HG03469 (cell line): Measurements from ENCODE around the gene RNF225.
"Not testable (repeated sequence)": the region's sequence is repeated elsewhere in the genome, so short reads cannot be mapped to it uniquely, and the experiment has no call there.

Experiments used
- ATAC-seq: cut with Tn5 transposase; IDR thresholded peaks from one replicate; pipeline ENCODE4 v1.9.1; 2021; ENCODE audit warnings: mild to moderate bottlenecking, moderate library complexity, moderate number of reproducible peaks; ENCODE audit not compliant: unreplicated experiment

The RNF225 gene

DNA sequence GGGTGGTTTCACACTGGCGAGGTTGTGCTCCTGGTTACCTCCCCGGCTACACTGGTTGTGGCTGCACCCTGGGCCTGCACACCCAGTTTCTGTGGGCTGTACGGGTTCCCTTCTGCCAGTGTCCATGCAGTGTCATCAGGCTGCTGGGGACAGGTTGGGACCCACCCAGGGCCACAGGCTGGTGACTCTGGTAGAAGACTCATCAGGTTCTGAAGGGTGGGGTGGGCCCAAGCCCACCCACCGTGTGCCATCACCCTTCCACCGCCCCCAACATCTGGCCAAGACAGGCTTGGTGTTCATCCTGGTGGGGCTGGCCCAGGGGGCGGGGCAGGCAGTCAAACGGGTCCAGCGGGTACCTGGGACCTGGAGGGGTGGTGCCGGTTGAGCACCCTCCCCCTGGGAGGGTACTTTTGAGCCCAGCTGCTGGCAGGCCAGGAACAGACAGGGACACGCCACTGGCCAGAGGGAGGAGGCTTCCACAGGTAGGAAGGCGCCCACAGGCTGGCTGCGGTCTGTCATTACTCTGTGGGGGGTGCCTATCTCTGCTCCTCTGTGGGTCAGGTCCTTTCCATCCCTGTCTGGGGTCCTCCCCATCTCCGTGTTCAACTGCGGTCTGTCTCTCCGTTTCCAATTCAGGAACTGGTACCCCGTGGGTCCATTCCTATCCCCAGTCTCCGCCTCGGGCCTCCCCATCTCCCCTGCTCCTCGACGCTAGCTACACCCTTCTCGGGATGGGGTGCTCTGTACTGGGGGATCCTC is at the start of gene RNF225:
Gene RNF225, plus strand, starts transcription at position 437 of the 759 bp plus-strand sequence. CDS start 434 bp downstream, outside the sequence.
- ATAC-seq, result no peak

GRCh38 chr19:58346961-58347929 is 48.2 kb upstream of the RNF225 start:
- peak; percentile 68 for ATAC-seq

GRCh38 chr19:58348080-58348479 is 47.4 kb upstream of the RNF225 start:
- ATAC-seq, result not testable (repeated sequence)

DNA sequence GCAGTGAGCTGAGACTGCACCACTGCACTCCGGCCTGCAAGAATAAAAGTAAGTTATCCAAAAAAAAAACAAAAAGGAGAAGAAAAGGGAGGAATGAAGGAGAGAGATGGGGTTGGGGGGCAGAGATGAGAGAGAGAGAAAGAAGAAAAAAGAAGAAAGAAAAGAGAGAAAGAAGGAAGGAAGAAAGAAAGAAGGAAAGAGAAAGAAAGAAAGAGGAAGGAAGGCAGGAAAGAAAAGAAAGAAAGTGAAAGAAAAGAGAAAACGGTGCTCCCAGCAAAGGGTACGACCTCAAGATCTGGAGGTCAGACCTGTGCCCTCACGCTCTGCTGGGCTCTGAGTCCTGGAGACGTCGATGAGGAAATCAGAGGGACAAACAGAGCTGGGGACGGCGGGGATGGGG is 45.9 kb upstream of the RNF225 start:
- ATAC-seq, result no peak

- ATAC-seq, result no peak
Observed at GRCh38 chr19:58350001-58350861, 45.2 kb upstream of the RNF225 start.

DNA sequence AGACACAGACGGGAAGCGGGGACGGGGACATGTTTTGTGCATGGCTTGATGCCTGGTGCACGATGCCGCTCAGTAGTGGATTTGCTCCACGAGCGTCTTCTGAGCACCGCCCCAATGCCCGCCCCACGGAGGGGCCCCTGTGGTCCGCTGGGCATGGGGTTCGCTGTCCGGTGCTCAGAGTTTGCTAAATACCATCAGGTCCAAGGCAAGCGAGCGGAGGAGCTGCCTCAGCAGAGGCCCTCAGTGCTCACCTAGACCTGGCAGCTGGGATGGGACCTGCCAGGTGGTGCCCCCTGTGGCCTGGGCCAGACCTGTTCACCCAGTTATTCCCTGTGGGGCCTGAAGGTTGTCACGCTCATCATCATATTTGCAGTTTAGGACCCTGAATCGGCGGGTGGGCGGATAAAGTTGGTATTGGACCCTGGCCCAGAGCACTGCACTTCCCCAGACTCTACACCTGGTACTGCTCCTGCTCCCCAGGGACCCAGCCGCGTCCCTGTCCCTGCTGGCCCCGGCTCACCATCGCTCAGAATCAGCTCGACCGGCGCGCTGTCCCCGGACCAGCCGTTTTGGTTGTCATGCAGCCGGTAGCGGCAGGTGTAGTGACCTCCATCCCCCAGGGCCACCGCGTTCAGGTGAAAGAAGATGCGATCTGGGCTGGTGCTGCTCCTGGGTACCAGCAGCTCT is 44.4 kb upstream of the RNF225 start:
- no peak for ATAC-seq

DNA sequence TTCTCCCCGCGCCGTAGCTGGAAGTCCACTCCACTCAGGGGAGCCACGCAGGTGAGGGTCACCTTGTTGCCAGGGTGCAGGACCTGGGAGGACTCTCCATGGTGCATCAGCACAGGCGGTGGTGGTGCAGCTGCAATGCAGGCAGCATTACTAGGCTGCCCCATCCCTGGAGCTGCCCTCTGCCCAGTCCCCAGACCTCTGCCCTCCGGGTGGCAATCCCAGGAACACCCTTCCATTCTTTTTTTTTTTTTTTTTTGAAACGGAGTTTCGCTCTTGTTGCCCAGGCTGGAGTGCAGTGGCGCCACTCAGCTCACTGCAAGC is 43.9 kb upstream of the RNF225 start:
- no peak for ATAC-seq

DNA sequence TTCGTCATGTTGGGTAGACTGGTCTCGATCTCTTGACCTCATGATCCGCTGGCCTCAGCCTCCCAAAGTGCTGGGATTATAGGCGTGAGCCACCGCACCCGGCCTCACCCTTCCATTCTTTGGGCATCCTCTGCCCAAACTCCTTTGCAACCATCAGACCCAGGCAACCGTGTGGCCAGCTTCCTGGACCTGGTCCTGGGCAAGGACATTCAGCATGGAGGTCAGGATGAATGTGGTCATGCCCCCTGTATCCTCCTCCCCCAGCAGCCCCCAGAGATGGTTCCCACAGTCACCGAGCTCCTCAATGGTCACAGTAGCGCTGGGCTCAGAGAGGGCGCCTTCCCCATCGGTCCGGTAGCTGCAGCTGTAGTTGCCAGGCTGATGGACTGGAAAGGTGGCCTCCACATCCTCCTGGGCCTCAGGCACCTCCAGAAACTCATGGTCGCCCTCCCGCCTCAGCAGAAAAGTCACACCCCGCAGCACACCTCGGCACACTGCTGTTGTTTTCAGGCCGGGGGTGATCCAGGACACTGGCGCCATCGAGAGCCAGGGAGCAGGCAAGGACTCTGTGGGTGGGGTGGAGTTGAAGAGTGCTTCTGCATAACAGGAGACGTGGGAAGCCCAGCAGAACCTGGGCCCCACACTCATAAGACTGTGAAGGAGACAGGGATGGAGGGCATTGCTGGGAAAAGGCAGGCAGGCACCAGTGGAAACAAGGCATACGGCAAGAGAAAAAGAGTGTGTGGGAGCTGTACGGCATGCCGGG is 43.3 kb upstream of the RNF225 start:
- ATAC-seq, result no peak

GRCh38 chr19:58352760-58353671 is 42.4 kb upstream of the RNF225 start, which contains the start of gene A1BG:
Gene A1BG (minus strand): TSS chr19:58353492. CDS start chr19:58353437, 55 bp downstream.
- ATAC-seq, result no peak

- no peak for ATAC-seq
Observed at GRCh38 chr19:58353717-58354477, 41.6 kb upstream of the RNF225 start.

DNA sequence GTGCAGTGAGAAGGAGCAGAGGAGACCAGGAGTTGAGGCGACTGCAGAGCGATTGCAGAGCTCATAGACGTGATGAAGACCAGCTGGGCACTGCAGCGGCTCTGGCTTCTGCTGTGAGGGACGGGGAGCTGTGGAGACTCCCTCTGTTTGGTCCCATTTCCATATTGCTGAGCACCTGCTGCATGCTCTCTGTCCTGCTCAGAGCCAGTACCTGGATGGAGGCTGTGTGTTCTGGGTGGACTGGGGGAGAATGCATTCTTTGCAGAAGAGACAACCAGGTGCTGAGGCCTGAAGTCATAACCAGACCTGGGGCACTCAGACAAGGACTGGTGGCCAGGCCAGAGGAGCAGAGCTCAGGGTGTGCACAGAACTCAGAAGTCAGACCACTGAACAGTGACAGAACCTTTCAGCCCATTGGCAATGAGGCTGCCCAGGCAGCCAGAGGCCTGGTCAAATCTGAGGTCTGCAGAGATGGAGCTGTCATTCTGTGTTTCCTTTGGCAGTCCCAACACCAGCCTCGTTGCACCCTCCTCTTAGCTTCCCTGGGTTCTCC is 40.9 kb upstream of the RNF225 start:
- no peak for ATAC-seq

DNA sequence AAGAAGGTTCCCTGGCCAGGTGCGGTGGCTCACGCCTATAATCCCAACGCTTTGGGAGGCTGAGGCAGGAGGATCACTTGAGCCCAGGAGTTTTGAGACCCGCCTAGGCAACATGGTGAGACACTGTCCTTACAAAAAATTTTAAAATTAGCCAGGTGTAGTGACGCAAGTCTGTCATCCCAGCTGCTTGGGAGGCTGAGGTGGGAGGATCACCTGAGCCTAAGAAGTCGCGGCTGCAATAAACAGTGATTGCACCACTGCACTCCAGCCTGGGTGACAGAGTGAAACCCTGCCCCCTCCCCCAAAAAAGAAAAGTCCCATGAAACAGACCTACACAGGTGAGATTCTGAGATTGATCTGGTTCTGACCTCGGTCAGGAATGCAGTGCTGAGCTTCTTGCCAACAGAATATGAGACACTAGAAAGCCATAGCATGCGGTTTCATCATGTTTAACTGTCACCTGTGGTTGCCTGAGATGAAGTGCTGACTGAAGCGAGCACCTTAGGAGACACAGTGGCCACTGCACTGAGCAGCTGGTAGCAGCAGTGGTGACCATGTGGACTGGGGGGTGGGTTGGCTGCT is 40.1 kb upstream of the RNF225 start:
- ATAC-seq, result no peak

- no peak for ATAC-seq
Observed at GRCh38 chr19:58355908-58356765, 39.3 kb upstream of the RNF225 start.

DNA sequence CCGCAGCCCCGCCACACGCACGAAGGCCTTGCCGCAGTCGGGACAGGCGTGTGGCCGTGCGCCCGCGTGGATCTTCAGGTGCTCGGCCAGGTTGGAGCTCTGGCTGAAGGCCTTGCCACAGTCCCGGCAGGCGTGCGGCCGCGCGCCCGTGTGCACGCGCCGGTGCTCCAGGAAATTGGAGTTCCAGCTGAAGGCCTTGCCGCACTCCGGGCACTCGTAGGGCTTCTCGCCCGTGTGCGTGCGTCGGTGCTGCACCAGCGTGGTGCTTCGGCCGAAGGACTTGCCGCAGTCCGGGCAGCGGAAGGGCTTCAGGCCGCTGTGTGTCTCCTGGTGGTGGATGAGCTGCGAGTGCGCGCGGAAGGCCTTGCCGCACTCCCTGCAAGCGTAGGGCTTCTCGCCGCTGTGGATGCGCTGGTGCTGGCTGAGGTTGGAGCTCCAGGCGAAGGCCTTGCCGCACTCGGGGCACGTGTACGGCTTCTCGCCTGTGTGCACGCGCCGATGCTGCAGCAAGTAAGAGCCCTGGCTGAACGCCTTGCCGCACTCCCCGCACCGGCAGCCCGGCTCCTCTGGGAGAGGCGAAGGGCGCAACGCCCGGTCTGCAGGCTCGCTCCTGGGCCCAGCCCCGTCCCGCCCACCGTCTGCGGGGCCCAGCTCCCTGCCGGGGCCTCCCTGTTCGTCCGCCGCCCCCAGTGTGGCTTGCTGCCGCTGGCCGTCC is 38.5 kb upstream of the RNF225 start:
- no peak for ATAC-seq

GRCh38 chr19:58357481-58358145 is 37.8 kb upstream of the RNF225 start:
- ATAC-seq, result no peak
